ENCODE results near the gene CLTA. TPM values are rescaled to one million over a fixed set of nuclear protein-coding genes. Genes with fewer than 3 reads are reported as not detected.
A peak's percentile ranks its signal among the peaks of the same experiment; 100 is the strongest.

CLTA gene
- total and polyA plus RNA-seq, 11 donors, result 40.8 to 139 (median 61.8) TPM

DNA sequence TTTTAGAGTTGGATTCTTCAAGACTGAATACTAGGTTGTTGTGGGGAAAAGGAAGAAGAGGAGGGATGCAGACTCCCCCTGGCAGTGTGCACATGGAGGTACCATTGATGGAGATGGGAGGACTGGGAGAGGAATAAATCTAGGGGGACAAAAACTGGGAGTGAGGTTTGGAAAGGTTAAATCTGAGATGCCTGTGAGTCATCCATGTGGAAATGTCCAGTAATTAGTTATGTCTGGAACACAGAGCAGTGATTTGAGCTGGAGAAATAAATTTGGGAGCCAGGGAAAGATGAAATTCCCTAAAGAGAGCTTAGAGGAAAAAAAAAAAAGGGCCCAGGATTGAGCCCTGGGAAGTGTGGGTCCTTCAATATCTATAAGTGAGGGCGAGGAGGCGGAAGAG is 29.5 kb upstream of the CLTA start:
- intact Hi-C loops (cut with DNase I), result loop anchor here in 4 of 10 donors (5.0 to 10.0 kb wide), 3 partner anchors 54 to 206 kb away; partner anchors contain the start of gene OR2S2 (in 3 of the 4)
- peak in 1 of 4 donors; percentile 6 for ATAC-seq

DNA sequence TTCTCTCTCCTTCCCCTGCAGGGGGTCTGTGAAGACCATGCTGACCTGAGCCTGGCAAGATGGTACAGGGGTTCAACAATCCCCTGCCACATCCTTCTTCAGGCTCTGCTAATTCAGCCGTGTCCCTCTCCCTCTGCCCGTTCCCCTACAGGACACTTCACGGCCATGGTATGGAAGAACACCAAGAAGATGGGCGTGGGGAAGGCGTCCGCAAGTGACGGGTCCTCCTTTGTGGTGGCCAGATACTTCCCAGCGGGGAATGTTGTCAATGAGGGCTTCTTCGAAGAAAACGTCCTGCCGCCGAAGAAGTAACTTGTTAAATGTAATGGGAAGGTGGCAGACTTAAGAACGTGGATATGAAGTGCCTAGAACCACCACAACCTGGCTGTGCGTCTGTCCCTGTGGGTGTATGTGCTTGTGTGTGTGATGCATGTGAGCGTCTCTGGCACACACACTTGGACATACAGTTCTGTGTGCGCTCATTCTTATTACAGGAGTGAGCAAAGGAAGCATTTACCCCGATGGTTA is 28.4 kb upstream of the CLTA start:
- intact Hi-C loops (cut with DNase I), result loop anchor here in 4 of 10 donors (5.0 to 10.0 kb wide), 3 partner anchors 55 to 207 kb away; partner anchors contain the start of gene OR2S2 (in 3 of the 4)
- Histone ChIP-seq H3K27ac (peak overlapping the region in 6 of 12 donors; percentile 64 to 89 (median 78)), H3K27me3 (peaks cover 0 to 4% (median 0%) of the 10 kb centered on the region in 9 donors), H3K4me1 (peaks cover 0 to 74% (median 18%) of the 10 kb centered on the region in 12 donors), H3K9me3 (no peaks in the 10 kb centered on the region), H3K4me3 (no peak overlapping the region), H3K36me3 (peaks cover 0 to 5% (median 0%) of the 10 kb centered on the region in 9 donors)
- no peak for TF ChIP-seq CTCF (IDR thresholded peaks at IDR 0.05)
- no peak for TF ChIP-seq POLR2A (IDR thresholded peaks at IDR 0.05)
- WGBS, 4 donors, result 88 to 94% (median 91%) methylated on average over 17 of the region's 17 CpGs
- no peak for DNase-seq
- no peak for ATAC-seq

More for the DNA sequence above, 29.5 kb upstream of the CLTA start:
- Histone ChIP-seq H3K27me3 (peaks cover 0 to 3% (median 0%) of the 10 kb centered on the region in 9 donors), H3K27ac (peak overlapping the region in 10 of 12 donors; percentile 8 to 89 (median 54)), H3K9me3 (peaks cover 0 to 5% (median 0%) of the 10 kb centered on the region in 12 donors), H3K4me3 (no peak overlapping the region), H3K36me3 (peaks cover 0 to 11% (median 0%) of the 10 kb centered on the region in 9 donors), H3K4me1 (peaks cover 0 to 67% (median 14%) of the 10 kb centered on the region in 12 donors)
- TF ChIP-seq POLR2A (IDR thresholded peaks at IDR 0.05), result no peak
- no peak for TF ChIP-seq CTCF (IDR thresholded peaks at IDR 0.05)
- WGBS, 4 donors, result 87 to 95% (median 90%) methylated on average over 2 of the region's 2 CpGs
- no peak for DNase-seq

- no peak overlapping the region for H3K4me3 ChIP-seq
- TF ChIP-seq POLR2A (IDR thresholded peaks at IDR 0.05) (no peak), CTCF (IDR thresholded peaks at IDR 0.05) (no peak)
- H3K36me3 ChIP-seq, result peaks cover 0 to 5% (median 0%) of the 10 kb centered on the region in 9 donors
- WGBS, 4 donors, result 29 to 41% (median 35%) methylated on average over 8 to 9 of the region's 9 CpGs
- H3K27ac ChIP-seq, result peak overlapping the region; percentile 61 to 89 (median 73)
- ATAC-seq (peak; percentile 65 to 80 (median 72)), DNase-seq (peak; percentile 73 to 87 (median 82))
- no peaks in the 10 kb centered on the region for H3K9me3 ChIP-seq
- intact Hi-C loops (cut with DNase I), result loop anchor here in 4 of 10 donors (5.0 to 10.0 kb wide), 3 partner anchors 56 to 208 kb away; partner anchors contain the start of gene OR2S2 (in 3 of the 4)
- H3K4me1 ChIP-seq, result peaks cover 0 to 74% (median 18%) of the 10 kb centered on the region in 12 donors
- H3K27me3 ChIP-seq, result peaks cover 0 to 4% (median 0%) of the 10 kb centered on the region in 9 donors
These were observed 27.5 kb upstream of the CLTA start for GRCh38 chr9:36163049-36163785.

- H3K4me3 ChIP-seq, result no peak overlapping the region
- ATAC-seq (peak in 1 of 4 donors; percentile 24), DNase-seq (no peak)
- H3K27ac ChIP-seq, result peak overlapping the region; percentile 61 to 89 (median 73)
- H3K9me3 ChIP-seq, result no peaks in the 10 kb centered on the region
- peaks cover 0 to 4% (median 0%) of the 10 kb centered on the region in 9 donors for H3K27me3 ChIP-seq
- H3K36me3 ChIP-seq, result peaks cover 0 to 5% (median 0%) of the 10 kb centered on the region in 9 donors
- H3K4me1 ChIP-seq, result peaks cover 0 to 70% (median 18%) of the 10 kb centered on the region in 12 donors
- TF ChIP-seq CTCF (IDR thresholded peaks at IDR 0.05) (no peak), POLR2A (IDR thresholded peaks at IDR 0.05) (no peak)
- 62 to 76% (median 68%) methylated on average over 4 of the region's 4 CpGs for WGBS, 4 donors
- intact Hi-C loops (cut with DNase I), result loop anchor here in 4 of 10 donors (5.0 to 10.0 kb wide), 3 partner anchors 56 to 209 kb away; partner anchors contain the start of gene OR2S2 (in 3 of the 4)
These were observed 26.9 kb upstream of the CLTA start for GRCh38 chr9:36163786-36164170.

All from heart left ventricle (tissue), 16 donors.